Endothelial cell of umbilical vein (primary cell): ENCODE measurements around the gene GRIK3. TPM values are rescaled to one million over a fixed set of nuclear protein-coding genes. Genes with fewer than 3 reads are reported as not detected.

Experiments used
- BruUV-seq: library from RNA; stranded (reverse); fragments of 400-500 nt; replicated peaks from 2 replicates; lab custom pipeline; 2021; lab: Mats Ljungman, UMichigan
- CTCF ChIA-PET: fragments of 300-600, 350-600 bp; sonication (Branson Sonifier 250); formaldehyde crosslinking; loops from one replicate; lab custom pipeline; 2021; ENCODE audit warnings: antibody characterized with exemption, inconsistent platforms; lab: Charles Lee
- POLR2A ChIA-PET: fragments of 300-600, 350-600 bp; sonication (Branson Sonifier 250); formaldehyde crosslinking; loops from one replicate; lab custom pipeline; 2021; ENCODE audit warnings: antibody characterized with exemption, inconsistent platforms; lab: Charles Lee
- DNase-seq: peaks from one replicate; pipeline ENCODE4 v3.0.0-alpha.2; 2011; ENCODE audit warnings: low read depth, low spot score
- FAIRE-seq: peaks from 2 replicates; lab custom pipeline; 2011; peaks lifted over from hg19 to GRCh38; lab: Jason Lieb, UNC
- H2AFZ ChIP-seq: 2 replicates; pipeline ENCODE4 v1.6.0; 2012; ENCODE audit warnings: low read depth, low read length, control low read depth, inconsistent platforms
- H3K27ac ChIP-seq: 2 replicates; pipeline ENCODE4 v1.5.1; 2011; ENCODE audit warnings: low read depth, mild to moderate bottlenecking, control low read depth, low read length, moderate library complexity; ENCODE audit not compliant: insufficient read depth
- H3K27me3 ChIP-seq, 2 experiments: 2 replicates each; pipeline versions ENCODE4 v1.6.0 to v1.6.1; 2011; ENCODE audit warnings: low read length in 2 of 2, mixed read lengths in 1 of 2; ENCODE audit not compliant: control insufficient read depth in 2 of 2, insufficient read depth in 2 of 2
- H3K36me3 ChIP-seq, 2 experiments: 2 replicates in 1 of 2; 3 replicates in 1 of 2; pipeline ENCODE4 v1.5.1; 2011; ENCODE audit warnings: low read length in 2 of 2, mild to moderate bottlenecking in 1 of 2, moderate library complexity in 1 of 2; ENCODE audit not compliant: control insufficient read depth in 2 of 2, insufficient read depth in 2 of 2; ENCODE audit errors: extremely low read depth in 1 of 2
- H3K4me1 ChIP-seq: 3 replicates; pipeline ENCODE4 v1.5.1; 2011; ENCODE audit warnings: mild to moderate bottlenecking, low read length; ENCODE audit not compliant: control insufficient read depth, insufficient read depth; ENCODE audit errors: extremely low read depth
- H3K4me2 ChIP-seq: 2 replicates; pipeline ENCODE4 v1.6.1; 2011; ENCODE audit warnings: low read length, control low read depth, mixed read lengths; ENCODE audit not compliant: insufficient read depth
- H3K4me3 ChIP-seq, 3 experiments: fragments of 200-600 bp in 1 of 3; sonication (generic), shearing (Covaris generic) in 1 of 3; replicated peaks in 1 of 3; 2 replicates each; pipeline ENCODE4 v1.5.1; 2011 to 2016; ENCODE audit warnings: control low read depth in 3 of 3, low read length in 3 of 3, mild to moderate bottlenecking in 2 of 3, inconsistent platforms in 1 of 3, low read depth in 1 of 3, moderate library complexity in 1 of 3; ENCODE audit not compliant: insufficient read depth in 1 of 3
- H3K79me2 ChIP-seq: 2 replicates; pipeline ENCODE4 v1.6.0; 2012; ENCODE audit warnings: low read length, inconsistent platforms; ENCODE audit not compliant: control insufficient read depth, insufficient read depth
- H3K9ac ChIP-seq: replicated peaks from 2 replicates; pipeline ENCODE3; 2011; ENCODE audit warnings: low read length, control low read depth; ENCODE audit not compliant: insufficient read depth; ENCODE audit errors: extremely low read depth
- H3K9me1 ChIP-seq: replicated peaks from 3 replicates; pipeline ENCODE4 v1.6.0; 2011; ENCODE audit warnings: mild to moderate bottlenecking, low read length; ENCODE audit not compliant: control insufficient read depth, insufficient read depth; ENCODE audit errors: extremely low read depth
- H3K9me3 ChIP-seq: replicated peaks from 2 replicates; pipeline ENCODE4 v1.5.1; 2012; ENCODE audit warnings: low read length, inconsistent platforms; ENCODE audit not compliant: control insufficient read depth, insufficient read depth
- H4K20me1 ChIP-seq: replicated peaks from 2 replicates; pipeline ENCODE3; 2011; ENCODE audit warnings: mild to moderate bottlenecking, low read length; ENCODE audit not compliant: control insufficient read depth, insufficient read depth; ENCODE audit errors: extremely low read depth
- EZH2 ChIP-seq: IDR thresholded peaks from 2 replicates; pipeline ENCODE4 v1.6.1; 2012; ENCODE audit warnings: borderline replicate concordance, low read depth, mild to moderate bottlenecking, moderate library complexity, low read length, inconsistent platforms; ENCODE audit not compliant: severe bottlenecking
- FOS ChIP-seq: IDR thresholded peaks from 2 replicates; pipeline ENCODE4 v1.6.1; 2011; ENCODE audit warnings: mild to moderate bottlenecking, low read length, moderate library complexity, borderline replicate concordance; ENCODE audit not compliant: insufficient read depth
- GATA2 ChIP-seq: IDR thresholded peaks from 2 replicates; pipeline ENCODE4 v1.7.0; 2011; ENCODE audit warnings: low read depth, mild to moderate bottlenecking, moderate library complexity, mixed read lengths, low read length; ENCODE audit not compliant: insufficient read length, insufficient read depth
- JUN ChIP-seq: IDR thresholded peaks from 2 replicates; pipeline ENCODE4 v1.6.1; 2011; ENCODE audit warnings: borderline replicate concordance, low read depth; ENCODE audit not compliant: insufficient read length, insufficient read depth
- MYC ChIP-seq: IDR thresholded peaks from one replicate; pipeline ENCODE4 v1.6.1; 2011; ENCODE audit warnings: mild to moderate bottlenecking, low read depth, low read length
- POLR2A ChIP-seq: IDR thresholded peaks from 2 replicates; pipeline ENCODE4 v1.6.1; 2012; ENCODE audit warnings: low read depth, mild to moderate bottlenecking, control low read depth, low read length
- POLR2AphosphoS5 ChIP-seq: IDR thresholded peaks from 2 replicates; pipeline ENCODE4 v1.6.1; 2012; ENCODE audit warnings: low read depth, mild to moderate bottlenecking, control low read depth, low read length, moderate library complexity; ENCODE audit not compliant: insufficient read depth
- dilution Hi-C: fragments of 300-500 bp; cut with MboI; formaldehyde crosslinking; loops from one replicate; pipeline ENCODE4 v1.15.0; 2019; ENCODE audit warnings: low sequenced_read_pairs; ENCODE audit not compliant: extremely low pct_ligation_motif_present
- intact Hi-C: fragments of 100-400 bp; cut with micrococcal nuclease; formaldehyde crosslinking; loops from one replicate; pipeline ENCODE4 v1.10.0; 2022
- polyA plus RNA-seq, 4 experiments: library from polyadenylated mRNA; depleted of rRNA in 3 of 4; stranded (reverse) in 3 of 4; unstranded in 1 of 4; fragments of >200 nt; gene quantifications; 2 replicates each; pipeline versions ENCODE4 v1.2.1 to v1.2.3, GENCODE V29; 2011 to 2012; ENCODE audit warnings: missing spikeins in 1 of 4
- total RNA-seq: library from RNA; stranded (reverse); gene quantifications from 2 replicates; pipeline ENCODE4 v1.2.3, GENCODE V29; 2021
- TF ChIP-seq, protein P1 (sequence below): IDR thresholded peaks from 2 replicates; pipeline ENCODE4 v1.6.1; 2011; ENCODE audit not compliant: insufficient read depth, insufficient read length
- TF ChIP-seq, protein P2 (sequence below), 2 donors: IDR thresholded peaks; 1 replicate in 1 of 2; 2 replicates in 1 of 2; pipeline ENCODE4 v1.5.1; 2011; ENCODE audit warnings: low read length in 2 of 2, mild to moderate bottlenecking in 2 of 2, moderate library complexity in 2 of 2, control low read depth in 1 of 2, inconsistent platforms in 1 of 2, low read depth in 1 of 2; ENCODE audit not compliant: insufficient read depth in 1 of 2; ENCODE audit errors: extremely low read depth in 1 of 2

The GRIK3 gene
- total and polyA plus RNA-seq, 2 donors (not counting 3 experiments of a cell fraction or from before 2014, with no cell fraction given) = not detected

DNA sequence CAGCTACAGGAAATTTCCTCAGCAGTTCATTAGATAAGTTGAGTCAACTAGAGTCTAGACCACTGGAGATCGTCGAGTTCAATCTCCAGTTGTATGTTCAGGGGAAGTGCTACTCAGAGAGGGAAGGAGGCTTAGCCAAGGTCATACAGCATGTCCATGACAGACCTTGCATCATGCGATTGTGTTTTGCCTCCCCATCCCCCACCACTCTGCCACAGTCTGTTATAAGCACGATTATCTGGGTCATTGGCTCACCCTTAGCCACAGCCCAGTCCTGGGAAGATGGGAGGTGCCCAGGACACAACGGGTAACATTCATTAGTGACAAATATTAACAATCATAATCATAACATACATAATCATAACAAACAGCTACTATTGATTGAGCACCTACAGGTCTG, 18.9 kb upstream of the GRIK3 start:
- Histone ChIP-seq H3K79me2 (no peaks in the 10 kb centered on the region), H3K9me3 (no peaks in the 10 kb centered on the region), H4K20me1 (no peaks in the 10 kb centered on the region), H3K4me1 (no peaks in the 10 kb centered on the region), H3K36me3 (no peaks in the 10 kb centered on the region), H2AFZ (no peak overlapping the region), H3K27ac (no peak overlapping the region), H3K9me1 (no peaks in the 10 kb centered on the region), H3K27me3 (no peaks in the 10 kb centered on the region), H3K4me2 (no peak overlapping the region), H3K4me3 (no peak overlapping the region), H3K9ac (no peak overlapping the region)
- intact Hi-C loops = no loop called here
- dilution Hi-C loops = no loop called here
- TF ChIP-seq POLR2A (no peak), EZH2 (no peak), GATA2 (no peak), POLR2AphosphoS5 (no peak), JUN (no peak), MYC (no peak), FOS (no peak)
- TF ChIP-seq, protein P1, sequence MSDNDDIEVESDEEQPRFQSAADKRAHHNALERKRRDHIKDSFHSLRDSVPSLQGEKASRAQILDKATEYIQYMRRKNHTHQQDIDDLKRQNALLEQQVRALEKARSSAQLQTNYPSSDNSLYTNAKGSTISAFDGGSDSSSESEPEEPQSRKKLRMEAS = no peak
- TF ChIP-seq, protein P2, sequence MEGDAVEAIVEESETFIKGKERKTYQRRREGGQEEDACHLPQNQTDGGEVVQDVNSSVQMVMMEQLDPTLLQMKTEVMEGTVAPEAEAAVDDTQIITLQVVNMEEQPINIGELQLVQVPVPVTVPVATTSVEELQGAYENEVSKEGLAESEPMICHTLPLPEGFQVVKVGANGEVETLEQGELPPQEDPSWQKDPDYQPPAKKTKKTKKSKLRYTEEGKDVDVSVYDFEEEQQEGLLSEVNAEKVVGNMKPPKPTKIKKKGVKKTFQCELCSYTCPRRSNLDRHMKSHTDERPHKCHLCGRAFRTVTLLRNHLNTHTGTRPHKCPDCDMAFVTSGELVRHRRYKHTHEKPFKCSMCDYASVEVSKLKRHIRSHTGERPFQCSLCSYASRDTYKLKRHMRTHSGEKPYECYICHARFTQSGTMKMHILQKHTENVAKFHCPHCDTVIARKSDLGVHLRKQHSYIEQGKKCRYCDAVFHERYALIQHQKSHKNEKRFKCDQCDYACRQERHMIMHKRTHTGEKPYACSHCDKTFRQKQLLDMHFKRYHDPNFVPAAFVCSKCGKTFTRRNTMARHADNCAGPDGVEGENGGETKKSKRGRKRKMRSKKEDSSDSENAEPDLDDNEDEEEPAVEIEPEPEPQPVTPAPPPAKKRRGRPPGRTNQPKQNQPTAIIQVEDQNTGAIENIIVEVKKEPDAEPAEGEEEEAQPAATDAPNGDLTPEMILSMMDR (IDR thresholded peaks at IDR 0.05; ENCODE audit: extremely low read depth in 1 of 2, insufficient read depth in 1 of 2, low read depth in 1 of 2, low read length in 2 of 2) = no peak
- POLR2A ChIA-PET = no interaction called here
- DNase-seq (no peak), FAIRE-seq (no peak)
- BruUV-seq = no TSS peak
- CTCF ChIA-PET = no interaction called here
